SK-N-SH (cell line): Measurements from ENCODE around the gene PEPD. TPM values are rescaled to one million over a fixed set of nuclear protein-coding genes. Genes with fewer than 3 reads are reported as not detected.

ENCODE experiments used
- CTCF ChIA-PET: fragments of 300-600, 350-600 bp; formaldehyde crosslinking; extraction: SDS; loops from one replicate; lab custom pipeline; 2021; lab: Yijun Ruan, JAX
- POLR2A ChIA-PET: fragments of 350-600 bp; sonication (Branson Sonifier 250); formaldehyde crosslinking; extraction: SDS; loops from one replicate; lab custom pipeline; 2020; ENCODE audit warnings: antibody characterized with exemption, inconsistent platforms; lab: Yijun Ruan, JAX
- DNase-seq: peaks from one replicate; pipeline ENCODE4 v3.0.0; 2012
- H2AFZ ChIP-seq: fragments of 200-600 bp; sonication (generic); 2 replicates; pipeline ENCODE4 v1.8.1; 2016; ENCODE audit warnings: antibody characterized with exemption, mild to moderate bottlenecking, low read depth
- H3F3A ChIP-seq: fragments of 200-600 bp; sonication (generic); replicated peaks from 2 replicates; pipeline ENCODE3; 2016; ENCODE audit warnings: antibody characterized with exemption, mild to moderate bottlenecking; ENCODE audit not compliant: insufficient read depth
- H3K27ac ChIP-seq, 2 experiments: fragments of 200-500 bp in 1 of 2; fragments of 200-600 bp in 1 of 2; sonication (Bioruptor generic) in 1 of 2; sonication (generic), shearing (Covaris generic) in 1 of 2; 2 replicates each; pipeline versions ENCODE4 v1.5.1 to v1.6.1; 2014 to 2016; ENCODE audit warnings: low read depth in 2 of 2, inconsistent platforms in 1 of 2, low read length in 1 of 2, mild to moderate bottlenecking in 1 of 2, mixed read lengths in 1 of 2
- H3K27me3 ChIP-seq: fragments of 200-600 bp; sonication (generic), shearing (Covaris generic); 2 replicates; pipeline ENCODE4 v1.6.1; 2016; ENCODE audit warnings: mixed run types; ENCODE audit not compliant: insufficient read depth
- H3K36me3 ChIP-seq, 2 experiments: fragments of 200-500 bp in 1 of 2; fragments of 200-600 bp in 1 of 2; sonication (Bioruptor generic) in 1 of 2; sonication (generic) in 1 of 2; replicated peaks in 1 of 2; 2 replicates each; pipeline versions ENCODE3 to v1.5.1; 2014 to 2016; ENCODE audit warnings: low read length in 1 of 2, mild to moderate bottlenecking in 1 of 2; ENCODE audit not compliant: insufficient read depth in 2 of 2, control insufficient read depth in 1 of 2
- H3K4me1 ChIP-seq, 2 experiments: fragments of 200-500 bp in 1 of 2; fragments of 200-600 bp in 1 of 2; sonication (Bioruptor generic) in 1 of 2; sonication (generic), shearing (Covaris generic) in 1 of 2; 2 replicates each; pipeline versions ENCODE4 v1.5.1 to v1.6.1; 2014 to 2016; ENCODE audit warnings: low read depth in 1 of 2, low read length in 1 of 2, mixed run types in 1 of 2; ENCODE audit not compliant: insufficient read depth in 2 of 2, control insufficient read depth in 1 of 2
- H3K4me2 ChIP-seq: fragments of 200-600 bp; sonication (generic), shearing (Covaris generic); 2 replicates; pipeline ENCODE4 v1.6.1; 2017; ENCODE audit warnings: mixed run types
- H3K4me3 ChIP-seq, 2 experiments: fragments of 200-500 bp in 1 of 2; fragments of 200-600 bp in 1 of 2; sonication (Bioruptor generic) in 1 of 2; sonication (generic), shearing (Covaris generic) in 1 of 2; 2 replicates each; pipeline versions ENCODE4 v1.5.1 to v1.8.1; 2014 to 2016; ENCODE audit warnings: low read depth in 2 of 2, inconsistent platforms in 1 of 2, low read length in 1 of 2, mild to moderate bottlenecking in 1 of 2, mixed read lengths in 1 of 2, moderate library complexity in 1 of 2
- H3K79me2 ChIP-seq: fragments of 200-600 bp; sonication (generic); 2 replicates; pipeline ENCODE4 v1.8.1; 2017; ENCODE audit warnings: mild to moderate bottlenecking; ENCODE audit not compliant: insufficient read depth
- H3K9ac ChIP-seq: fragments of 200-600 bp; sonication (generic); 2 replicates; pipeline ENCODE4 v1.6.1; 2017; ENCODE audit warnings: mixed run types
- H3K9me2 ChIP-seq: fragments of 200-600 bp; sonication (generic); 2 replicates; pipeline ENCODE4 v1.6.1; 2017; ENCODE audit warnings: mixed run types
- H3K9me3 ChIP-seq: fragments of 200-600 bp; sonication (generic); 2 replicates; pipeline ENCODE4 v1.6.1; 2017; ENCODE audit warnings: mixed run types, mild to moderate bottlenecking, moderate library complexity
- H4K20me1 ChIP-seq: fragments of 200-600 bp; sonication (generic); 2 replicates; pipeline ENCODE4 v1.6.1; 2017; ENCODE audit warnings: mild to moderate bottlenecking, mixed run types; ENCODE audit not compliant: insufficient read depth
- CTCF ChIP-seq: fragments of 200-600 bp; sonication (generic); IDR thresholded peaks from 2 replicates; pipeline ENCODE4 v1.6.1; 2017; ENCODE audit warnings: antibody characterized with exemption, mild to moderate bottlenecking, moderate library complexity
- ELF1 ChIP-seq: IDR thresholded peaks from 2 replicates; pipeline ENCODE4 v1.4.0; 2012
- EP300 ChIP-seq, 2 experiments: IDR thresholded peaks; 2 replicates each; pipeline versions ENCODE4 v1.4.0 to v1.6.1; 2012; ENCODE audit warnings: borderline replicate concordance in 1 of 2, low read depth in 1 of 2, low read length in 1 of 2
- EZH2phosphoT487 ChIP-seq: fragments of 200-600 bp; sonication (generic); IDR thresholded peaks from 2 replicates; pipeline ENCODE4 v1.6.1; 2017; ENCODE audit warnings: low read depth, mixed run types, mild to moderate bottlenecking, antibody characterized with exemption, moderate library complexity, borderline replicate concordance
- FOSL2 ChIP-seq: IDR thresholded peaks from 2 replicates; pipeline ENCODE4 v1.4.0; 2012; ENCODE audit warnings: low read depth, mild to moderate bottlenecking, moderate library complexity, borderline replicate concordance
- GABPA ChIP-seq: IDR thresholded peaks from 2 replicates; pipeline ENCODE4 v1.4.0; 2012; ENCODE audit warnings: low read depth, mild to moderate bottlenecking
- GATA2 ChIP-seq: sonication (generic); formaldehyde crosslinking; IDR thresholded peaks from 2 replicates; pipeline ENCODE4 v1.5.0; 2020; ENCODE audit warnings: mild to moderate bottlenecking, missing genetic modification reagents
- JUND ChIP-seq: IDR thresholded peaks from 2 replicates; pipeline ENCODE4 v1.4.0; 2012
- MXI1 ChIP-seq: IDR thresholded peaks from 2 replicates; pipeline ENCODE4 v1.6.1; 2012; ENCODE audit warnings: mild to moderate bottlenecking, low read depth, low read length, improper control_type of control experiment
- POLR2AphosphoS5 ChIP-seq: IDR thresholded peaks from 2 replicates; pipeline ENCODE4 v1.6.1; 2012; ENCODE audit warnings: low read depth, low read length
- RXRA ChIP-seq: IDR thresholded peaks from 2 replicates; pipeline ENCODE4 v1.4.0; 2012; ENCODE audit warnings: low read depth, mild to moderate bottlenecking, borderline replicate concordance
- TAF1 ChIP-seq: IDR thresholded peaks from 2 replicates; pipeline ENCODE4 v1.6.1; 2012; ENCODE audit warnings: low read depth, mild to moderate bottlenecking, low read length, moderate library complexity, borderline replicate concordance
- TEAD4 ChIP-seq: IDR thresholded peaks from 2 replicates; pipeline ENCODE4 v1.4.0; 2012; ENCODE audit warnings: mild to moderate bottlenecking, borderline replicate concordance; ENCODE audit not compliant: insufficient read depth
- USF2 ChIP-seq: fragments of 150-350 bp; IDR thresholded peaks from 2 replicates; pipeline ENCODE4 v1.6.1; 2017; ENCODE audit warnings: antibody characterized with exemption, low read length, low read depth, borderline replicate concordance
- WGBS: methylation state at CpG from one replicate; pipeline ENCODE4 v1.1.6; 2017; ENCODE audit warnings: low lambda C conversion rate; 5-methylcytosine and 5-hydroxymethylcytosine counted together
- polyA plus RNA-seq, 3 experiments: library from polyadenylated mRNA; depleted of rRNA; stranded (reverse); fragments of >200 nt; gene quantifications; 2 replicates each; pipeline ENCODE4 v1.2.3, GENCODE V29; 2012
- TF ChIP-seq, protein P1 (sequence below): IDR thresholded peaks from 2 replicates; pipeline ENCODE4 v1.4.0; 2012; ENCODE audit warnings: low read depth, borderline replicate concordance
- TF ChIP-seq, protein P2 (sequence below): fragments of 150-350 bp; IDR thresholded peaks from 2 replicates; pipeline ENCODE4 v1.6.1; 2016; ENCODE audit warnings: mild to moderate bottlenecking, low read depth, low read length
- TF ChIP-seq, protein P3 (sequence below): IDR thresholded peaks from 2 replicates; pipeline ENCODE4 v1.4.0; 2012; ENCODE audit warnings: low read depth, borderline replicate concordance
- TF ChIP-seq, protein P4 (sequence below): IDR thresholded peaks from 2 replicates; pipeline ENCODE4; 2012

The PEPD gene
- polyA plus RNA-seq, 1 of the 3 experiments (the other 2 are of a cell fraction) = 88.9 TPM

- DNase-seq = no peak
- H3K79me2 ChIP-seq = no peaks in the 10 kb centered on the region
- H3K4me1 ChIP-seq = peaks cover 0 to 23% of the 10 kb centered on the region in 2 experiments; a peak in 1 of 4 replicates
- H3K36me3 ChIP-seq = no peaks in the 10 kb centered on the region
- TF ChIP-seq TAF1 = no peak
- no peak for TF ChIP-seq EZH2phosphoT487
- no peak for TF ChIP-seq FOSL2
- TF ChIP-seq, protein P1, sequence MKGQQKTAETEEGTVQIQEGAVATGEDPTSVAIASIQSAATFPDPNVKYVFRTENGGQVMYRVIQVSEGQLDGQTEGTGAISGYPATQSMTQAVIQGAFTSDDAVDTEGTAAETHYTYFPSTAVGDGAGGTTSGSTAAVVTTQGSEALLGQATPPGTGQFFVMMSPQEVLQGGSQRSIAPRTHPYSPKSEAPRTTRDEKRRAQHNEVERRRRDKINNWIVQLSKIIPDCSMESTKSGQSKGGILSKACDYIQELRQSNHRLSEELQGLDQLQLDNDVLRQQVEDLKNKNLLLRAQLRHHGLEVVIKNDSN = no peak
- no peak for TF ChIP-seq POLR2AphosphoS5
- TF ChIP-seq RXRA = no peak
- no peak for TF ChIP-seq MXI1
- TF ChIP-seq CTCF = no peak
- TF ChIP-seq, protein P2, sequence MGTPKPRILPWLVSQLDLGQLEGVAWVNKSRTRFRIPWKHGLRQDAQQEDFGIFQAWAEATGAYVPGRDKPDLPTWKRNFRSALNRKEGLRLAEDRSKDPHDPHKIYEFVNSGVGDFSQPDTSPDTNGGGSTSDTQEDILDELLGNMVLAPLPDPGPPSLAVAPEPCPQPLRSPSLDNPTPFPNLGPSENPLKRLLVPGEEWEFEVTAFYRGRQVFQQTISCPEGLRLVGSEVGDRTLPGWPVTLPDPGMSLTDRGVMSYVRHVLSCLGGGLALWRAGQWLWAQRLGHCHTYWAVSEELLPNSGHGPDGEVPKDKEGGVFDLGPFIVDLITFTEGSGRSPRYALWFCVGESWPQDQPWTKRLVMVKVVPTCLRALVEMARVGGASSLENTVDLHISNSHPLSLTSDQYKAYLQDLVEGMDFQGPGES = no peak
- no peak for TF ChIP-seq TEAD4
- TF ChIP-seq GABPA = no peak
- no peak for TF ChIP-seq EP300 (IDR thresholded peaks at IDR 0.05; ENCODE audit: borderline replicate concordance in 1 of 2, low read depth in 1 of 2, low read length in 1 of 2)
- TF ChIP-seq, protein P3, sequence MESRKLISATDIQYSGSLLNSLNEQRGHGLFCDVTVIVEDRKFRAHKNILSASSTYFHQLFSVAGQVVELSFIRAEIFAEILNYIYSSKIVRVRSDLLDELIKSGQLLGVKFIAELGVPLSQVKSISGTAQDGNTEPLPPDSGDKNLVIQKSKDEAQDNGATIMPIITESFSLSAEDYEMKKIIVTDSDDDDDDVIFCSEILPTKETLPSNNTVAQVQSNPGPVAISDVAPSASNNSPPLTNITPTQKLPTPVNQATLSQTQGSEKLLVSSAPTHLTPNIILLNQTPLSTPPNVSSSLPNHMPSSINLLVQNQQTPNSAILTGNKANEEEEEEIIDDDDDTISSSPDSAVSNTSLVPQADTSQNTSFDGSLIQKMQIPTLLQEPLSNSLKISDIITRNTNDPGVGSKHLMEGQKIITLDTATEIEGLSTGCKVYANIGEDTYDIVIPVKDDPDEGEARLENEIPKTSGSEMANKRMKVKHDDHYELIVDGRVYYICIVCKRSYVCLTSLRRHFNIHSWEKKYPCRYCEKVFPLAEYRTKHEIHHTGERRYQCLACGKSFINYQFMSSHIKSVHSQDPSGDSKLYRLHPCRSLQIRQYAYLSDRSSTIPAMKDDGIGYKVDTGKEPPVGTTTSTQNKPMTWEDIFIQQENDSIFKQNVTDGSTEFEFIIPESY = no peak
- TF ChIP-seq JUND = no peak
- no peak for TF ChIP-seq ELF1
- no peak for TF ChIP-seq GATA2 (CRISPR knock-in tag)
- no peak for TF ChIP-seq USF2
- TF ChIP-seq, protein P4, sequence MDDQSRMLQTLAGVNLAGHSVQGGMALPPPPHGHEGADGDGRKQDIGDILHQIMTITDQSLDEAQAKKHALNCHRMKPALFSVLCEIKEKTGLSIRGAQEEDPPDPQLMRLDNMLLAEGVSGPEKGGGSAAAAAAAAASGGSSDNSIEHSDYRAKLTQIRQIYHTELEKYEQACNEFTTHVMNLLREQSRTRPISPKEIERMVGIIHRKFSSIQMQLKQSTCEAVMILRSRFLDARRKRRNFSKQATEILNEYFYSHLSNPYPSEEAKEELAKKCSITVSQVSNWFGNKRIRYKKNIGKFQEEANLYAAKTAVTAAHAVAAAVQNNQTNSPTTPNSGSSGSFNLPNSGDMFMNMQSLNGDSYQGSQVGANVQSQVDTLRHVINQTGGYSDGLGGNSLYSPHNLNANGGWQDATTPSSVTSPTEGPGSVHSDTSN = no peak
- H3K9ac ChIP-seq = no peak overlapping the region
- H3K4me3 ChIP-seq = no peak overlapping the region
- H3K4me2 ChIP-seq = no peak overlapping the region
- ChIA-PET CTCF (interaction anchor here (1.0 to 4.5 kb wide), 7 partner anchors 9 to 668 kb away, joined by 3 to 137 read pairs (median 21); no protein-coding TSS in a partner anchor), POLR2A (no interaction called here)
- H3F3A ChIP-seq = no peaks in the 10 kb centered on the region
- no peaks in the 10 kb centered on the region for H3K9me3 ChIP-seq
- H2AFZ ChIP-seq = no peak overlapping the region
- H3K9me2 ChIP-seq = no peaks in the 10 kb centered on the region
- no peaks in the 10 kb centered on the region for H3K27me3 ChIP-seq
- no peaks in the 10 kb centered on the region for H4K20me1 ChIP-seq
- 84% methylated on average over 5 of the region's 5 CpGs for WGBS
- no peak overlapping the region for H3K27ac ChIP-seq
These were observed 92.9 kb downstream of the PEPD start for GRCh38 chr19:33428627-33429125.
